Testis (tissue), 2 donors: ENCODE data around the gene BARHL1.

Source experiments
- POLR2A ChIP-seq: fragments of 450-650 bp; IDR thresholded peaks from one replicate; pipeline ENCODE4 v1.6.1; 2017; ENCODE audit warnings: antibody characterized with exemption, mild to moderate bottlenecking, moderate library complexity
- TF ChIP-seq, protein P1 (sequence below), 3 experiments: fragments of 450-650 bp in 2 of 3; fragments of 200-600 bp in 1 of 3; sonication (generic) in 1 of 3; IDR thresholded peaks; one replicate each; pipeline ENCODE4 v1.5.1; 2016 to 2019; ENCODE audit warnings: antibody characterized with exemption in 3 of 3, mild to moderate bottlenecking in 2 of 3, moderate library complexity in 1 of 3

DNA sequence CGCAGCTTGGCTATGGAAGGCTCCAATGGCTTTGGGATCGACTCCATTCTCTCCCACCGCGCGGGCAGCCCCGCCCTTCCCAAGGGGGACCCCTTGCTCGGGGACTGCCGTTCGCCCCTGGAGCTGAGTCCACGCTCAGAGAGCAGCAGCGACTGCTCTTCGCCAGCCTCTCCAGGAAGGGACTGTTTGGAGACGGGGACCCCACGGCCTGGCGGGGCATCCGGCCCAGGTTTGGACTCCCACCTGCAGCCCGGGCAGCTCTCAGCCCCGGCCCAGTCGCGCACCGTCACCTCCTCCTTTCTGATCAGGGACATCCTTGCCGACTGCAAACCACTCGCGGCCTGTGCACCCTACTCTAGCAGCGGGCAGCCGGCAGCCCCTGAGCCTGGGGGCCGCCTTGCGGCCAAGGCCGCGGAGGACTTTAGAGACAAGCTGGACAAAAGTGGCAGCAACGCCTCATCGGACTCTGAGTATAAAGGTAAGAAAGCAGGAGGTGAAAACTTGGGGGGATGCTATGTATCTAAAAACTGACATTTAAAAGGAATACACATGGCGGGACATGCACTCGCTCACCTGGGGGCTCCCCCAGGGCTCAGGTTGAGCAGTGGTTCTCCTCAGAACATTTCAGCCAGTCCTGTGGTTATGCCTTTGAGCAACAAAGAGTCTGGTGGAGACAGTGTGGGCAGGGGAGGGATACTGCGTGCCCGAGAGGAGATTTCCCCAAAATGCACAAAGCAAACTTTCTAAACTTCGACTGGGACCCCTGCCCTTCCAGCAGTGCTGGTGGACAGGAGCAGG is 579 bp downstream of the BARHL1 start:
- TF ChIP-seq, protein P1, sequence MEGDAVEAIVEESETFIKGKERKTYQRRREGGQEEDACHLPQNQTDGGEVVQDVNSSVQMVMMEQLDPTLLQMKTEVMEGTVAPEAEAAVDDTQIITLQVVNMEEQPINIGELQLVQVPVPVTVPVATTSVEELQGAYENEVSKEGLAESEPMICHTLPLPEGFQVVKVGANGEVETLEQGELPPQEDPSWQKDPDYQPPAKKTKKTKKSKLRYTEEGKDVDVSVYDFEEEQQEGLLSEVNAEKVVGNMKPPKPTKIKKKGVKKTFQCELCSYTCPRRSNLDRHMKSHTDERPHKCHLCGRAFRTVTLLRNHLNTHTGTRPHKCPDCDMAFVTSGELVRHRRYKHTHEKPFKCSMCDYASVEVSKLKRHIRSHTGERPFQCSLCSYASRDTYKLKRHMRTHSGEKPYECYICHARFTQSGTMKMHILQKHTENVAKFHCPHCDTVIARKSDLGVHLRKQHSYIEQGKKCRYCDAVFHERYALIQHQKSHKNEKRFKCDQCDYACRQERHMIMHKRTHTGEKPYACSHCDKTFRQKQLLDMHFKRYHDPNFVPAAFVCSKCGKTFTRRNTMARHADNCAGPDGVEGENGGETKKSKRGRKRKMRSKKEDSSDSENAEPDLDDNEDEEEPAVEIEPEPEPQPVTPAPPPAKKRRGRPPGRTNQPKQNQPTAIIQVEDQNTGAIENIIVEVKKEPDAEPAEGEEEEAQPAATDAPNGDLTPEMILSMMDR (IDR thresholded peaks at IDR 0.05): no peak
- TF ChIP-seq POLR2A: no peak
